HEK293 (cell line): Measurements from ENCODE around the gene KCNIP4.

Experiments used
- CTCF ChIA-PET: fragments of 350-600 bp; formaldehyde crosslinking; extraction: SDS; loops from one replicate; lab custom pipeline; 2021; ENCODE audit warnings: antibody characterized with exemption; lab: Yijun Ruan, JAX
- POLR2A ChIA-PET: fragments of 300-600 bp; formaldehyde crosslinking; extraction: SDS; loops from one replicate; lab custom pipeline; 2020; ENCODE audit warnings: antibody characterized with exemption, inconsistent platforms; lab: Yijun Ruan, JAX
- H3K27ac ChIP-seq: fragments of 200-500 bp; sonication (Bioruptor generic); 2 replicates; pipeline ENCODE4 v1.5.1; 2014; ENCODE audit warnings: low read depth, low read length, control low read depth, inconsistent platforms; ENCODE audit errors: extremely low read depth
- H3K36me3 ChIP-seq, 2 experiments: fragments of 200-500 bp in 1 of 2; sonication (Bioruptor generic) in 1 of 2; 1 replicate in 1 of 2; 2 replicates in 1 of 2; pipeline ENCODE4 v1.5.1; 2014 to 2017; ENCODE audit warnings: inconsistent platforms in 2 of 2, low read length in 2 of 2; ENCODE audit not compliant: control insufficient read depth in 2 of 2, insufficient read depth in 1 of 2
- H3K4me1 ChIP-seq: fragments of 200-500 bp; sonication (Bioruptor generic); 2 replicates; pipeline ENCODE4 v1.5.1; 2014; ENCODE audit warnings: mild to moderate bottlenecking, low read length, inconsistent platforms; ENCODE audit not compliant: control insufficient read depth, insufficient read depth
- H3K4me3 ChIP-seq: 2 replicates; pipeline ENCODE4 v1.5.1; 2011; ENCODE audit warnings: low read depth, mild to moderate bottlenecking, control low read depth, low read length, moderate library complexity
- H3K9me3 ChIP-seq: fragments of 200-500 bp; sonication (Bioruptor generic); 2 replicates; pipeline ENCODE4 v1.5.1; 2014; ENCODE audit warnings: low read depth, low read length, inconsistent platforms; ENCODE audit not compliant: control insufficient read depth, insufficient read depth
- CTCF ChIP-seq: fragments of 450-650 bp; formaldehyde crosslinking; IDR thresholded peaks from 2 replicates; pipeline ENCODE4 v1.5.1; 2016; ENCODE audit warnings: missing biosample characterization, missing genetic modification characterization
- OVOL3 ChIP-seq: fragments of 450-650 bp; formaldehyde crosslinking; IDR thresholded peaks from 2 replicates; pipeline ENCODE4 v1.5.1; 2016; ENCODE audit warnings: missing biosample characterization, missing genetic modification characterization
- PRDM2 ChIP-seq: fragments of 450-650 bp; formaldehyde crosslinking; IDR thresholded peaks from 2 replicates; pipeline ENCODE4 v1.5.1; 2016; ENCODE audit warnings: missing biosample characterization, missing genetic modification characterization, borderline replicate concordance
- PRDM4 ChIP-seq: fragments of 450-650 bp; formaldehyde crosslinking; IDR thresholded peaks from 2 replicates; pipeline ENCODE4 v1.5.1; 2017; ENCODE audit warnings: missing biosample characterization, missing genetic modification characterization
- WT1 ChIP-seq: fragments of 450-650 bp; formaldehyde crosslinking; IDR thresholded peaks from 2 replicates; pipeline ENCODE4 v1.5.1; 2016; ENCODE audit warnings: missing biosample characterization, missing genetic modification characterization
- YY1 ChIP-seq: fragments of 450-650 bp; formaldehyde crosslinking; IDR thresholded peaks from 2 replicates; pipeline ENCODE4 v1.5.1; 2018; ENCODE audit warnings: missing biosample characterization, missing genetic modification characterization
- ZBTB7A ChIP-seq: fragments of 450-650 bp; formaldehyde crosslinking; IDR thresholded peaks from 2 replicates; pipeline ENCODE4 v1.5.1; 2016; ENCODE audit warnings: low read depth, missing biosample characterization, missing genetic modification characterization
- ZFP41 ChIP-seq: fragments of 450-650 bp; formaldehyde crosslinking; IDR thresholded peaks from 2 replicates; pipeline ENCODE4 v1.5.1; 2016; ENCODE audit warnings: missing biosample characterization, missing genetic modification characterization, borderline replicate concordance
- ZNF133 ChIP-seq: fragments of 450-650 bp; formaldehyde crosslinking; IDR thresholded peaks from 2 replicates; pipeline ENCODE4 v1.5.1; 2016; ENCODE audit warnings: missing biosample characterization, missing genetic modification characterization
- ZNF148 ChIP-seq: fragments of 450-650 bp; formaldehyde crosslinking; IDR thresholded peaks from 2 replicates; pipeline ENCODE4 v1.5.0; 2017; ENCODE audit warnings: missing biosample characterization, missing genetic modification characterization, borderline replicate concordance
- ZNF239 ChIP-seq: fragments of 450-650 bp; formaldehyde crosslinking; IDR thresholded peaks from 2 replicates; pipeline ENCODE4 v1.5.1; 2016; ENCODE audit warnings: missing biosample characterization, missing genetic modification characterization
- ZNF24 ChIP-seq: fragments of 450-650 bp; formaldehyde crosslinking; IDR thresholded peaks from 2 replicates; pipeline ENCODE4 v1.5.1; 2016; ENCODE audit warnings: missing biosample characterization, missing genetic modification characterization
- ZNF266 ChIP-seq: fragments of 450-650 bp; formaldehyde crosslinking; IDR thresholded peaks from 2 replicates; pipeline ENCODE4 v1.5.1; 2016; ENCODE audit warnings: missing biosample characterization, missing genetic modification characterization, low read depth
- ZNF280D ChIP-seq: fragments of 450-650 bp; formaldehyde crosslinking; IDR thresholded peaks from 2 replicates; pipeline ENCODE4 v1.5.1; 2016; ENCODE audit warnings: missing biosample characterization, missing genetic modification characterization
- ZNF302 ChIP-seq: fragments of 450-650 bp; formaldehyde crosslinking; IDR thresholded peaks from 2 replicates; pipeline ENCODE4 v1.5.1; 2016; ENCODE audit warnings: missing biosample characterization, missing genetic modification characterization, low read depth
- ZNF311 ChIP-seq: fragments of 450-650 bp; formaldehyde crosslinking; IDR thresholded peaks from 2 replicates; pipeline ENCODE4 v1.5.1; 2017; ENCODE audit warnings: missing biosample characterization, missing genetic modification characterization, borderline replicate concordance
- ZNF426 ChIP-seq: fragments of 450-650 bp; formaldehyde crosslinking; IDR thresholded peaks from 2 replicates; pipeline ENCODE4 v1.5.1; 2017; ENCODE audit warnings: missing biosample characterization, missing genetic modification characterization, mild to moderate bottlenecking, inconsistent platforms, moderate library complexity
- ZNF571 ChIP-seq: fragments of 450-650 bp; formaldehyde crosslinking; IDR thresholded peaks from 2 replicates; pipeline ENCODE4 v1.5.0; 2017; ENCODE audit warnings: missing biosample characterization, missing genetic modification characterization
- ZNF677 ChIP-seq: fragments of 450-650 bp; IDR thresholded peaks from 2 replicates; pipeline ENCODE4 v1.5.0; 2018; ENCODE audit warnings: missing biosample characterization, mild to moderate bottlenecking, missing genetic modification characterization, moderate library complexity
- ZSCAN16 ChIP-seq: fragments of 450-650 bp; formaldehyde crosslinking; IDR thresholded peaks from 2 replicates; pipeline ENCODE4 v1.5.1; 2016; ENCODE audit warnings: missing biosample characterization, missing genetic modification characterization

Gene KCNIP4

GRCh38 chr4:21209860-21210259, 738.7 kb downstream of the KCNIP4 start (continued):
- TF ChIP-seq PRDM2 (tag by site-specific recombination) (no peak), OVOL3 (no peak), ZSCAN16 (tag by site-specific recombination) (no peak), ZNF311 (tag by site-specific recombination) (no peak)

- Histone ChIP-seq H3K4me3 (no peak overlapping the region), H3K27ac (no peak overlapping the region), H3K9me3 (no peaks in the 10 kb centered on the region), H3K36me3 (no peaks in the 10 kb centered on the region), H3K4me1 (no peaks in the 10 kb centered on the region)
- ChIA-PET CTCF (no interaction called here), POLR2A (interaction anchor here (1.1 kb wide), 1 partner anchor 264 kb away, joined by 3 read pairs; no protein-coding TSS in a partner anchor)
- no peak for TF ChIP-seq ZNF266 (tag by site-specific recombination)
- TF ChIP-seq ZBTB7A (tag by site-specific recombination): no peak
- TF ChIP-seq ZNF239: no peak
- no peak for TF ChIP-seq YY1
- TF ChIP-seq WT1: no peak
- no peak for TF ChIP-seq ZNF148
- no peak for TF ChIP-seq ZNF677 (tag by site-specific recombination)
- no peak for TF ChIP-seq ZNF133 (tag by site-specific recombination)
- no peak for TF ChIP-seq ZFP41 (tag by site-specific recombination)
- no peak for TF ChIP-seq ZNF280D (tag by site-specific recombination)
- no peak for TF ChIP-seq ZNF302 (tag by site-specific recombination)
- no peak for TF ChIP-seq ZNF24 (tag by site-specific recombination)
- no peak for TF ChIP-seq ZNF571
- TF ChIP-seq CTCF (tag by site-specific recombination): no peak
- TF ChIP-seq ZNF426 (tag by site-specific recombination): no peak
- TF ChIP-seq PRDM4: no peak
Measured at GRCh38 chr4:21205821-21206531, 742.6 kb downstream of the KCNIP4 start.
